Fibroblast of lung (primary cell): ENCODE results near the gene NANOGP8. TPM values are rescaled to one million over a fixed set of nuclear protein-coding genes. Genes with fewer than 3 reads are reported as not detected.

Experiments used
- DNase-seq, 2 donors: peaks; one replicate each; pipeline versions ENCODE4 v3.0.0 to v3.0.0-alpha.2; 2010; ENCODE audit warnings: low read depth in 2 of 2
- H2AFZ ChIP-seq: 2 replicates; pipeline ENCODE4 v1.5.1; 2012; ENCODE audit warnings: low read length, control low read depth, inconsistent platforms
- H3K27ac ChIP-seq: 2 replicates; pipeline ENCODE4 v1.5.1; 2011; ENCODE audit warnings: low read length, control low read depth; ENCODE audit not compliant: insufficient read depth
- H3K27me3 ChIP-seq: 2 replicates; pipeline ENCODE4 v1.5.1; 2011; ENCODE audit warnings: mild to moderate bottlenecking, low read length; ENCODE audit not compliant: control insufficient read depth, insufficient read depth
- H3K36me3 ChIP-seq: 2 replicates; pipeline ENCODE4 v1.5.1; 2011; ENCODE audit warnings: low read length; ENCODE audit not compliant: control insufficient read depth, insufficient read depth
- H3K4me1 ChIP-seq: 2 replicates; pipeline ENCODE4 v1.5.1; 2011; ENCODE audit warnings: low read length; ENCODE audit not compliant: control insufficient read depth, insufficient read depth; ENCODE audit errors: extremely low read depth
- H3K4me2 ChIP-seq: 2 replicates; pipeline ENCODE4 v1.5.1; 2011; ENCODE audit warnings: low read length, control low read depth; ENCODE audit not compliant: insufficient read depth; ENCODE audit errors: extremely low read depth
- H3K4me3 ChIP-seq, 4 experiments: fragments of 200-600 bp in 1 of 4; sonication (generic) in 1 of 4; replicated peaks in 1 of 4; 2 replicates each; pipeline ENCODE4 v1.5.1; 2011 to 2016; ENCODE audit warnings: low read length in 4 of 4, low read depth in 3 of 4, mild to moderate bottlenecking in 3 of 4, control low read depth in 2 of 4, inconsistent platforms in 1 of 4, mixed read lengths in 1 of 4; ENCODE audit not compliant: insufficient read depth in 1 of 4; ENCODE audit errors: control extremely low read depth in 1 of 4
- H3K79me2 ChIP-seq: 2 replicates; pipeline ENCODE4 v1.5.1; 2012; ENCODE audit warnings: mild to moderate bottlenecking, low read length, inconsistent platforms; ENCODE audit not compliant: control insufficient read depth, insufficient read depth
- H3K9ac ChIP-seq: 2 replicates; pipeline ENCODE4 v1.5.1; 2011; ENCODE audit warnings: mild to moderate bottlenecking, low read length, control low read depth; ENCODE audit not compliant: insufficient read depth
- H3K9me3 ChIP-seq: 2 replicates; pipeline ENCODE4 v1.5.1; 2012; ENCODE audit warnings: low read depth, low read length; ENCODE audit not compliant: control insufficient read depth, insufficient read depth
- H4K20me1 ChIP-seq: 2 replicates; pipeline ENCODE4 v1.5.1; 2011; ENCODE audit warnings: low read length; ENCODE audit not compliant: control insufficient read depth, insufficient read depth; ENCODE audit errors: extremely low read depth
- EZH2 ChIP-seq: IDR thresholded peaks from 2 replicates; pipeline ENCODE4 v1.5.1; 2012; ENCODE audit warnings: low read length, control low read depth, mild to moderate bottlenecking; ENCODE audit errors: missing control alignments
- polyA plus RNA-seq, 2 donors: library from polyadenylated mRNA; depleted of rRNA in 1 of 2; stranded (reverse) in 1 of 2; unstranded in 1 of 2; fragments of >200 nt; gene quantifications; 2 replicates each; pipeline ENCODE4 v1.2.1, GENCODE V29; 2011 to 2012; ENCODE audit warnings: missing spikeins in 1 of 2
- total RNA-seq: library from RNA; depleted of rRNA; stranded (reverse); fragments of >200 nt; gene quantifications from 2 replicates; pipeline ENCODE4 v1.2.1, GENCODE V29; 2014
- TF ChIP-seq, protein P1 (sequence below), 2 donors: IDR thresholded peaks in 1 of 2; conservative IDR thresholded peaks in 1 of 2; 1 replicate in 1 of 2; 2 replicates in 1 of 2; pipeline ENCODE4 v1.5.1; 2011 to 2012; ENCODE audit warnings: low read length in 2 of 2, control low read depth in 1 of 2, inconsistent platforms in 1 of 2, low read depth in 1 of 2, mild to moderate bottlenecking in 1 of 2

The NANOGP8 gene
- total and polyA plus RNA-seq, 2 donors (not counting 1 experiment from before 2014, with no cell fraction given) = not detected

DNA sequence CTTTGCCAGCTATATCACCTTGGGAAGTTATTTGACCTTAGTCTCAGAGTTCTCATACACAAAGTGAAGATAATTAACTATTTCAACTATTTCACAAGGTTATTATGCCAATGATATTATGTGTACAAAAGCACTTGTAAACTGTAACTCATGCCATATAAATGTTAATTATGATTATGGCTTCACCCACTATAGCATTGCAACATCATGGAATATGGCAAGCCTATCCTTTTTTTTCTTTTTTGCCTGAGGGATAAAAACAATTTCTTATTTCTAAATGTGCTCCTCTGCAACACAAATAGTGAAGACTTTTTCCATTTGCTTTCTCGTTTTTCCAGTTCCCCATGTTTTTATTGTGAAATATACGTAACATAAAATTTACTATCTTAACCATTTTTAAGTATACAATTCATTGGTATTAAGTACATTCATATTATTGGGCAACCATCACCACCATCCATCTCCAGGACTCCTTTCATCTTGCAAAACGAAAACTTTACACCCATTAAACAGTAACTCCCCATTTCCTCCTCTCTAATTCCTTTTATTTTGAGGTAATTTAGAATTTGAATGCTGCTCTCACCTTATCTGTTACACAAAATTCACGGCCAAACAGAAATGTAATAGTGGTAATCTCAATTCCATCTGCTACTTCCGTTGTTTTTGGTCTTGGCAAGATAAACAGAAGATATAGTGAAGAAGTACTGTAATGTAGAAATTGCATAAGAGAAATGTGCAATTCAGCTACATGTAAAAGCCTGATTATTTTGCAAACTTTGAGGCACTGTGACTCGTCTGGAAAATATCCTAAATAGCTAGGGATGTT lies 46.3 kb downstream of the NANOGP8 start:
- H3K4me1 ChIP-seq = no peaks in the 10 kb centered on the region
- TF ChIP-seq EZH2 = no peak
- TF ChIP-seq, protein P1, sequence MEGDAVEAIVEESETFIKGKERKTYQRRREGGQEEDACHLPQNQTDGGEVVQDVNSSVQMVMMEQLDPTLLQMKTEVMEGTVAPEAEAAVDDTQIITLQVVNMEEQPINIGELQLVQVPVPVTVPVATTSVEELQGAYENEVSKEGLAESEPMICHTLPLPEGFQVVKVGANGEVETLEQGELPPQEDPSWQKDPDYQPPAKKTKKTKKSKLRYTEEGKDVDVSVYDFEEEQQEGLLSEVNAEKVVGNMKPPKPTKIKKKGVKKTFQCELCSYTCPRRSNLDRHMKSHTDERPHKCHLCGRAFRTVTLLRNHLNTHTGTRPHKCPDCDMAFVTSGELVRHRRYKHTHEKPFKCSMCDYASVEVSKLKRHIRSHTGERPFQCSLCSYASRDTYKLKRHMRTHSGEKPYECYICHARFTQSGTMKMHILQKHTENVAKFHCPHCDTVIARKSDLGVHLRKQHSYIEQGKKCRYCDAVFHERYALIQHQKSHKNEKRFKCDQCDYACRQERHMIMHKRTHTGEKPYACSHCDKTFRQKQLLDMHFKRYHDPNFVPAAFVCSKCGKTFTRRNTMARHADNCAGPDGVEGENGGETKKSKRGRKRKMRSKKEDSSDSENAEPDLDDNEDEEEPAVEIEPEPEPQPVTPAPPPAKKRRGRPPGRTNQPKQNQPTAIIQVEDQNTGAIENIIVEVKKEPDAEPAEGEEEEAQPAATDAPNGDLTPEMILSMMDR (conservative IDR thresholded peaks at IDR 0.05 in 1 of 2, IDR thresholded peaks at IDR 0.05 in 1 of 2; ENCODE audit: low read depth in 1 of 2, low read length in 2 of 2) = no peak
- no peaks in the 10 kb centered on the region for H3K79me2 ChIP-seq
- no peak overlapping the region for H2AFZ ChIP-seq
- H3K9me3 ChIP-seq = no peaks in the 10 kb centered on the region
- no peak overlapping the region for H3K4me2 ChIP-seq
- no peak overlapping the region for H3K9ac ChIP-seq
- no peaks in the 10 kb centered on the region for H3K27me3 ChIP-seq
- H3K4me3 ChIP-seq = no peak overlapping the region
- peak; percentile 59 to 80 for DNase-seq
- no peak overlapping the region for H3K27ac ChIP-seq
- no peaks in the 10 kb centered on the region for H3K36me3 ChIP-seq
- no peaks in the 10 kb centered on the region for H4K20me1 ChIP-seq

Other genes starting within 250 kb of the NANOGP8 start
- gene AQR, start 115.6 kb downstream of the NANOGP8 start, total RNA-seq = 18.2 and 19.7 TPM in 2 replicates
- 33.0 and 37.4 TPM in 2 replicates for gene AQR, start 115.6 kb downstream of the NANOGP8 start, polyA plus RNA-seq
- gene ZNF770, start 97.0 kb downstream of the NANOGP8 start, total RNA-seq = 43.4 and 44.6 TPM in 2 replicates
- 20.3 and 27.9 TPM in 2 replicates for gene ZNF770, start 97.0 kb downstream of the NANOGP8 start, polyA plus RNA-seq